GM18867 (cell line): ENCODE measurements around the gene OPN4.

Experiments used
- ATAC-seq: cut with Tn5 transposase; IDR thresholded peaks from one replicate; pipeline ENCODE4 v1.9.1; 2021; ENCODE audit warnings: mild to moderate bottlenecking, moderate library complexity; ENCODE audit not compliant: unreplicated experiment

The OPN4 gene

DNA sequence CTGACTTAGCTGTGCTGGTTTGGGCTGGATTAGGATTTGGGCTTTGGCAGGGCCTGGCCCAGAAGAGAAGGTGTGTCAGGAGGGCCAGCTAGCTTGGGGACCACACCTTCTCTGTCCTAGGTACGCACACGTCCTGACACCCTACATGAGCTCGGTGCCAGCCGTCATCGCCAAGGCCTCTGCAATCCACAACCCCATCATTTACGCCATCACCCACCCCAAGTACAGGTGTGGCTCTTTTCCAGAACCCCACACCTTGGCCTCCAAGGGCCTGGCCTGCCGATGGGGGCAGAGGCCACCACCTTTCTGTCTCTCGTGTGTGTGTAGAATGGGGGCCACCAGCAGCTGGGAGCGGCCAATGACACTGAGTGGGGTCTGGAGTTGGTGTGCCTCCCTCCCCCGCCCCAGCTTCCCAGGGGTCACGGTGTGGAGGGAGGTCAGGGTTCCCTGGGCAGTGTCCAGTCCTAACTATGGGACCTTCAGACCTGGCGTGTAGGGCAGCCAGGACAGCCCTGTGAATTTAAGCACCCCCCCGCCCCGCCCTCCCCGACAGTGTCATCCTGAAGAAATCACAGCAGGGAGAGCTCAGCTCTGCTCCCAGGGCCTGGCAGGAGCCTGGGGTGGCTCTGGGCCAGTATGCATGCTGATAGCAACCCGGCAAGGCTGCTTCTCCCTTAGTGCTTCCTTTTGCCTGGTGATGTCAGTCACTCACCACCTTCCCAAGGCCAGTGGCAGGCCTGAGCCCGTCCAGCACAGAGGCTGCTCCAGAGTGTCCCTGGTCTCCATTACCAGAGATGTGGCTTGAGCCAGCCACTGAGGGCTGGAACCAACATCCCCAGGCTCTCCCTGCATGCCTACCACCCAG is 7.0 kb downstream of the OPN4 start:
- ATAC-seq = no peak

DNA sequence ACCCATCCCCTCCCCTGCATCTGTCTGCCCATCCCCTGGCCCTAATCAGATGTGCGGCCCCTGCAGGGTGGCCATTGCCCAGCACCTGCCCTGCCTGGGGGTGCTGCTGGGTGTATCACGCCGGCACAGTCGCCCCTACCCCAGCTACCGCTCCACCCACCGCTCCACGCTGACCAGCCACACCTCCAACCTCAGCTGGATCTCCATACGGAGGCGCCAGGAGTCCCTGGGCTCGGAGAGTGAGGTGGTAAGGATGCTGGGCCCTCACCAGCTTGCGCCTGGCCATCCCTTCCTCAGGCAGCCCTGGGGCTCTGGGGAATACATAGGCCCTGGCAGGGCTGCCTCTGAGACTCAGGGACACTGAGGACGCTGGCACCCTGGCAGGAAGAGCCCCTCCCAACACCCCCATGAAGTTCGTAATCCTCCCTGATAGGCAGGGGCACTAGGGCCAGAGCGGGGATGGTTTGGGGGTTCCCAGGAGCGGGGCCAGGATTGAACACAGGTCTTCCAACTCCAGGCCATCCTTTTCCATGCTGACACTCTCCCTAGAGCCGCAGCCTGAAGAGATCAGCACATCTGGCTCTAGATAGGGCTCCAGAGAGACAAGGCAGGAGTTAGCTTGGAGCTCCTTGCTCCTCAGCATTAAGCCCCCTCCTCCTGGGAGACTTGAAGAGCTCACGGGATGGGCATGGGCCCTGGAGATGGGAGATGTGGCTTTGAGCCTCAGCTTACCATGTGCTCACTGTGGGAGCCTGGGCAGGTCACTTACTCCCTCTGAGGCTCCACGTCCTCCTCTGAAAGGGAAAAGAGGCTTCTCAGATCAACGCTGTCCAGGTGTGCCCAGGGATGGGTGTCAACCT is 8.1 kb downstream of the OPN4 start:
- ATAC-seq = no peak

GRCh38 chr10:86663046-86663345 is 8.6 kb downstream of the OPN4 start:
- ATAC-seq = no peak

GRCh38 chr10:86663576-86664339 is 9.4 kb downstream of the OPN4 start:
- ATAC-seq = no peak

DNA sequence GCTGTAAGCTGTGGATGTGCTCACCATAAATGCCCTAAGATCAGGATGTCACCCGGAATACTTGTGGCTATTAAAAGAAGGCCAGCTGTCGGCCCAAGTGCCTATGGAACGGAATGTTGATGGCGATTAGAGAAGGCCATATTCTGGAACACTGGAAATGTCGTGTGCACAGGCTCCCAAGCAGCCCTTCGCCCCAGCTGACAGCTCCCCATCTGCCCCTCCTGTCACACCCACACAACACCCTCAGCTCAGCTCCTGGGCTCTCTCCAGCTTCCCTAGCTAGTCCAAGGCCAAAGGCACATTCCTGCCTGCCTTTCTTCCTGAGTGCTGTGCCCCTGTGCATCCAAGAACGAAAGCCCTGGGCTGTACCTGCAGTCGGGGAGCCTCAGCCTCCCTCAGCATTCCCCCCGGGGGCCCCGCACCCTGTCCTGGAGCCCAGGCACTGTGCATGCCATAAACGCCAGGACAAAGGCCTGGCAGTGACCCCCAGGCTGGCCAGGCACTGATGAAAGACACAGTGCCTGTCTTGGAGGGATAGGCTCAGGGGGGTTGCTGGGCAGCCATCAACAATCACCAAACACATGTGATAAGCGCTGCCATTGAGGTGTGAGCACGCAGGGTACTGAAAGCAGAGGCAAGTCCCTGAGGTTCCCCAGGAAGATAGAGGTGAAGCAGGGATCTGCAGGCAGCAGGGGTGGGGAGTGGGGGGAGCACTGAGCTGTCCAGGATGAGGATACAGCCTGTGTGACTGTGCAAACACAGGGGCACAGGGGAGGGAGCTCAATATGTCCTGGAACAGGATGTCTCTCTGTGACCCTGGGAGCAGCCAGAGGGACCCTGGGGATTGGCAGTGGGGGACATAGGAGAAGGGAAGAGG is 10.2 kb downstream of the OPN4 start:
- no peak for ATAC-seq

- ATAC-seq = no peak
Observed at GRCh38 chr10:86665218-86665607, 10.9 kb downstream of the OPN4 start.

- ATAC-seq = no peak
Observed at GRCh38 chr10:86665868-86666267, 11.5 kb downstream of the OPN4 start.

DNA sequence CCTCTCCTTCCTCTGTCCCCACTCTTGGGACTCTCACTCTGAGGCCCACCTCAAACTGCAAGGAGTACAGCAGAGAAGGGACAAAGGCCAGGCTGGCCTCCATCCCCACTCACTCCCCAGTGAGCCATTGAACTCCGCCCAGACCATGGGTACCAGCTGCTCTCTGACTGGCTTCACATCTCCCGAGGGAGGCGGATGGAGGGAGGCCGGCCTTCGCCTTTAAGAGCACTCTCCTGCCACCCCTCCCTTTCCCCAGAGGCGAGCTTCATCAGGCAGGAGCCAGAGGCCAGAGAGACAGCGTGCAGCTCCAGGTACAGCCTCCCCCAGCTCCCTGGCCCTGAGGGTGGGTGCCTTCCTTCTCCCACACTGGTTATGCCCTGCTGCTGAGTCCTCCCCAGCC is 12.2 kb downstream of the OPN4 start:
- no peak for ATAC-seq

DNA sequence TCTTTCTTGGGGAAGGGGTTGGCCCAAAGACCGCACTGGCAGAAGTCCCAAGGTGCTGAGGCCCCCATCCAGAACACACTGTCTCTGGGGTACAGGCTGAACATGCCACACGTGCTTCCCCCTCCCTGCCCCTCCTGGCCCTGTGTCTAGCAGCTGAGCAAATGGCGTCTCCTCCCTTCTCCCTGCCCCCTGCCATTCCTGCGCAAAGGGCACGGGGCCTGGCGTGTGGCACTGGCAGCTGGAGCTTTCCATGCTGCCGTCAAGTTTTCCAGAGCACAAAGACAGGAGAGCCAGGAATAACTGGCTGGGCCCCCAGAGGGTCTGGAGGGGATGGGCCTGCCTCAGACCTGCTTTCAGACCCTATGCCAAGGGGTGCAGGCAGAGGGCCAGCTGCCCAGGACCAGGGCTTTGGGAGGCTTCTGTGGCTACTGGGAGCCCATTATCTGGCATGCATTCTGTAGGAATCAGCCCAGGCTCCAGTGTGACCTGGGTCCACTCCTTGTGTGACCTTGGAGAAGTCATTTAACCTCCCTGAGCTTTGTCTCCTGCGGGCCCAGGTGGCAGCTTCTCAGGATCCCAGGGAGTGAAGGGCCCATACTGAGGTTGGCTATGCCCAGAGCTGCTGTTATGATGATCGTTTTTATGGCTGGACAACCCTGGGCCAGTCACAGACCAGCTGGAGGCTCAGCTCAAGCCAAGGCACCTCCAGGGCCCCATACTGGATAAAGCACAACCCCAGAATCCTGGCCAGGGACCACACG is 13.3 kb downstream of the OPN4 start:
- no peak for ATAC-seq

DNA sequence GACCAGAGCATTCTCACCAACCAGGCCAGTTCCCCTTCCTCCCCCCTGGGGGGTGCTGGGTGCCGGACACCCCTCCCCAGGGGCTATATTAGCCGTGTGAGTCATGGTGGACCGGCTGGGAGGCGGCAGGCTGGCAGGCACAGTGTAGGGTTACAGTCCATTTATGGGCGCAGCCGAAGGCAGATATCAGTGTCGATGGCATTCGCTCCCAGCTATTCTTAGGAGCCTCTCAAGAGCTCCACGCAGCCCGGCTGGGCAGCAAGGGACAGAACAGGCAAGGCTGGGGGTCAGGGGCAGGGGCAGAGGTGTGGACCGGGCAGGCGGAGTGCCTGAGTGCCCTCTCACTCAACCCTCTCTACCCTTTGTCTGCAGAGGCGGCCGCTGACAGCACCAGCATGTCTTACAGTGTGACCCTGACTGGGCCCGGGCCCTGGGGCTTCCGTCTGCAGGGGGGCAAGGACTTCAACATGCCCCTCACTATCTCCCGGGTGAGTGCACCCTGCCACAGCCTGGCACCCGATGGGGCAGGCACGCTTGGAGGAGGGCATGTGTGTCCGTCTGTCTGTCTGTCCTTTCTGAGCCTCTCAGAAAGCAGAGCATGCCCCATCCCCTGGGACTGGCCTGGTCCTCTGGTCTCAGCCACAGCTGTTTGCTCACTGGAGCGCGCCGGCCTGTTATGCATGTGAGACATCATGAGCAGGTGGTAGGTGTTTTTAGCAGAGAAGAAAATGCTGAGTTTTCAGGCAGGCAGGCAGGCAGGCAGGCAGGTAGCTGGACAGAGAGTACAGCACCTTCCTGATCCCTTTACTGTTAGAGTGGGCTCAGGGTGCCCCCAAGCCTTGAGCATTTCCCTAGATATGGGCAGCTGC is 14.2 kb downstream of the OPN4 start, which contains the start of gene LDB3:
TSS of gene LDB3 (plus strand) at position 215 of the 869 bp plus-strand sequence. CDS start at position 396, 181 bp downstream.
- peak; percentile 75 for ATAC-seq

- no peak for ATAC-seq
Observed at GRCh38 chr10:86670290-86670811, 16.0 kb downstream of the OPN4 start.

DNA sequence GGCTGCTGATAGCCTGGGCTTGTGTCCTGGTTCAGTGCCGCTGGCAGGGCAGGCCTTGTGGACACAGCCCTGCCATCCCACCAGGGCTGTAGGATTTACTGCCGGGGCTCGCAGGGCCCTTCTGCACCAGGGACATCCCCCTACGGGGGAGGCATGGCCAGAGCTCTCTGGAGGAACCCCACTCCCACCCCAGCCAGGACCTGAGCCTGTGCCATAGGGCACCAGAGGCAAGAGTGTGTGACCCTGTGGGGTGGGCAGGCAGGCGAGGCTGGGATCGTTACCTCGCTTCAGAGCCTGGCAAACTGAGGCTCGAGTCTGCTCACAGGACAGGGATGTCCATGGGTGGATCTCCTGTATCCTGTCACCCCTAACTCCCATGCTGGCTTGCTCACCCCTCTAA is 16.5 kb downstream of the OPN4 start:
- no peak for ATAC-seq

GRCh38 chr10:86671419-86671818 is 17.1 kb downstream of the OPN4 start:
- no peak for ATAC-seq

GRCh38 chr10:86671985-86672710 is 17.8 kb downstream of the OPN4 start:
- ATAC-seq = no peak

- no peak for ATAC-seq
Observed at GRCh38 chr10:86673216-86673826, 19.0 kb downstream of the OPN4 start.

DNA sequence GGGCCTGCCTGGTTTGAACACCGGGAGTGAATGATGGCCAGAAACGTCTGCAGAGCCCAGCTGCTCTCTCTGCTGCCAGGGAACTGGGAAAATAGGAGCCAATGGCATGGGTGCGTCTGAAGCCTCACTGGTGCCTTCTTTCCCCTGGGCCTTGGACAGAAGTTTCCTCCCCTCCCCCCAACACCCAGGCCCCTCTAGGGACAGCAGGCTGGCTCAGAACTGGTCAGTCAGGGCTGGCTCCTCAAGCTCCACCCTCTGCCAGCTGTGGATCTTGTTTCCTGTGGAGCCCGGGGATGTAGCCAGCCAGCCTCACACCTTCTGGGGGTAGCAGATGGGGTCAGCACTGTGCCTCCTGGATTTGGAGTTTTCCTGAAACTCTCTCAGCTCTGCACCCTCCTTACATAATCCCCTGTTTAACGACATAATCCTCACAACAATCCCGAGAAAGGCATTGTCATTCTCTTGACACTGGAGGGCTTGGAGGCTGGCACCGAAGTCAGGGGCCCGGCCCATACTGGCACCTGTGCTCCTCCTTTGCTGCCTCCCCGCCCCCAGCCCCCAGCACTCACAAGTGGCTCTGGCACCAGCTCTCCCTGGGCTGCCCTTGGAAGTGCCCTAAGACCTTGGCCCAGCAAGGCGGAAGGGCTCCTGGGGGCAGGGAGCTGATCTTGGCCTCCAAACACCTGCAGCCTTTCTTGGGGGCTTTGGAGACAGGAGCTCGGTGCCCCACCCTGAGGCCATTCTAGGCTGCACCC is 19.7 kb downstream of the OPN4 start:
- ATAC-seq = no peak

DNA sequence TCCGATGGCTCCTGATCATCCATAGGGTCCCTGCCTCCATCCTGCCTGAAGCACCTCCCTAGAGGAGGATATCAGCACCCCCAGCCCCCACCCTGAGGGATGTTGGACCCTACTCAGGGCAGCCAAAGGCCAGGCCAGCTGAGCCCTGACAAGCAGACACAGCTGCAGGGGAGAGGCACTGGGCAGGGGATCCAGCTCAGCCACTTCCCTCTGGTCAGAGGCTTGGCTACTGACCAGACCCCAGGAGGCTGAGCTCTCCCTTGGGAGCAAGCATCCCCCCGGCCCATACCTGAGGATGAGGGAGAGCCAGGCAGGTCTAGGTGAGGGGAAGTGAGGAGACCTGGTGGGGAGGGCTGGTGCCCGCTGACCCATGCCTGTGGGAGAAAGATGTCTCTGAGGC is 20.6 kb downstream of the OPN4 start:
- ATAC-seq = no peak
